CD4-positive, alpha-beta T cell (primary cell): ENCODE data around the gene IGIP. TPM values are rescaled to one million over a fixed set of nuclear protein-coding genes. Genes with fewer than 3 reads are reported as not detected.

ENCODE experiments used
- ATAC-seq: fragments of 200-7000 bp; cut with Tn5 transposase; one replicate; pipeline ENCODE4 v1.10.0; 2022; ENCODE audit warnings: mild to moderate bottlenecking; ENCODE audit not compliant: poor library complexity
- CTCF ChIA-PET: fragments of 350-600 bp; sonication (Branson Sonifier 250); formaldehyde crosslinking; loops from one replicate; lab custom pipeline; 2021; ENCODE audit warnings: antibody characterized with exemption, inconsistent platforms; lab: Charles Lee
- POLR2A ChIA-PET: fragments of 350-600 bp; sonication (Branson Sonifier 250); formaldehyde crosslinking; loops from one replicate; lab custom pipeline; 2021; ENCODE audit warnings: antibody characterized with exemption, inconsistent platforms; lab: Charles Lee
- DNase-seq, 14 experiments: peaks; one replicate each; pipeline ENCODE4 v3.0.0-alpha.2; 2013 to 2020; ENCODE audit warnings: mixed read lengths in 2 of 14
- H3K27ac ChIP-seq, 2 donors: one replicate each; pipeline versions ENCODE4 v1.5.1 to v1.7.0; 2013; ENCODE audit warnings: low read length in 2 of 2, low read depth in 1 of 2, mild to moderate bottlenecking in 1 of 2
- H3K27me3 ChIP-seq, 2 experiments: 1 replicate in 1 of 2; 2 replicates in 1 of 2; pipeline versions ENCODE4 v1.6.1 to v1.7.0; 2013; ENCODE audit warnings: low read length in 2 of 2, control low read depth in 1 of 2, mild to moderate bottlenecking in 1 of 2, moderate library complexity in 1 of 2; ENCODE audit not compliant: insufficient read depth in 2 of 2, control insufficient read depth in 1 of 2
- H3K36me3 ChIP-seq: one replicate; pipeline ENCODE4 v1.6.1; 2013; ENCODE audit warnings: low read length, control low read depth; ENCODE audit not compliant: insufficient read depth
- H3K4me1 ChIP-seq: one replicate; pipeline ENCODE4 v1.6.1; 2013; ENCODE audit warnings: low read length, control low read depth; ENCODE audit not compliant: insufficient read depth
- H3K4me3 ChIP-seq: one replicate; pipeline ENCODE4 v1.5.1; 2013; ENCODE audit warnings: mild to moderate bottlenecking, low read length, moderate library complexity
- H3K9me3 ChIP-seq, 2 experiments: 1 replicate in 1 of 2; 2 replicates in 1 of 2; pipeline versions ENCODE4 v1.6.1 to v1.7.0; 2013; ENCODE audit warnings: low read length in 2 of 2, mild to moderate bottlenecking in 2 of 2, control low read depth in 1 of 2, moderate library complexity in 1 of 2; ENCODE audit not compliant: control insufficient read depth in 1 of 2, insufficient read depth in 1 of 2
- H3K27ac Mint-ChIP-seq: one replicate; pipeline ENCODE4 v1.8.0; 2020; ENCODE audit warnings: mixed read lengths
- H3K27me3 Mint-ChIP-seq: one replicate; pipeline ENCODE4 v1.8.0; 2021; ENCODE audit warnings: mixed read lengths
- H3K36me3 Mint-ChIP-seq: one replicate; pipeline ENCODE4 v1.8.0; 2021; ENCODE audit warnings: low read depth, mixed read lengths
- H3K4me1 Mint-ChIP-seq: one replicate; pipeline ENCODE4 v1.8.0; 2021; ENCODE audit warnings: low read depth, mixed read lengths
- H3K4me3 Mint-ChIP-seq: one replicate; pipeline ENCODE4 v1.8.0; 2020; ENCODE audit warnings: mild to moderate bottlenecking, mixed read lengths
- H3K9me3 Mint-ChIP-seq: one replicate; pipeline ENCODE4 v1.8.0; 2020; ENCODE audit warnings: mixed read lengths
- intact Hi-C, 2 experiments: fragments of 100-400 bp; cut with DNase I in 1 of 2; cut with micrococcal nuclease in 1 of 2; formaldehyde crosslinking; loops; one replicate each; pipeline versions ENCODE4 v1.15.1 to v1.9.0; 2023 to 2025; cut with DNase I, micrococcal nuclease
- total RNA-seq, 174 experiments: library from RNA in 2 of 174; stranded (reverse) in 2 of 174; gene quantifications; one replicate each; pipeline ENCODE4 v1.2.3 and lab custom pipeline; 2021 to 2026
- TF ChIP-seq, protein P1 (sequence below): fragments of 200-600 bp; IDR thresholded peaks from one replicate; pipeline ENCODE4 v1.8.0; 2022; ENCODE audit warnings: antibody characterized with exemption, mild to moderate bottlenecking

The IGIP gene
- total RNA-seq, 2 experiments from 2014 or later = 1.5 TPM

DNA sequence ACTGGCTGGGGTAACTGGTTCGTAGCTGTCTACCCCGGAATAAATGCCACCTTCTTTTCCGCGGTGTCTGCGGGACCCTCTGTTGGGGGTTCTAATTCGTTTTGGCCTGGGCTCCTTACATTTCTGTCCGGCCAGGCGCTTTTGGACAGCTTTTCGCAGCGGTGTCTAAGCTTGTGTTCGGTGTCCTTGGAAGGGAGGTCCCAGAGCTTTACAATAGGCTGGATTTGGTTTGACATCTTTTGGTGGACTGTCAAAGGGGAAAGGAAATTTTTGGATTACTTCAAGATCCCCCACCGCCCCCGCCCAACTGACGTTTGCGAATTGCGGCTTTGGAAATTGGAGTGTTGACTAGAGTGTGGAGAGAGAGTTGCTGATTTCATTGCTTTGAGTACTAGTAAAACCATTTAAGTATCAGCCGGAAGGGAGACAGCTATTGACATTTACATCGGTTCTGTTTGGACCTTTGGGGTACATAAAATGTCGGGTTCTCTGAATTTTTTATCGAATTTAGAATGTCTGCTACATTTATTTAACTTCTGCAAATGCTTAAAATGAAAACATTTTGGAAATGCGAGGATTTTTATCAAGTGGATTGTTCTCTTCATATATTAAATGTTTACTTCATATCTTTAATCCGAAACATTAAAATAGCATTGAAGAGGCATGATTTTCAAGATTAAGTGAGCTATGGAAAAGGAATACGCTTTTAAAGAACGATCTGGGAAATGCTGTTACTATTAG, 16.5 kb upstream of the IGIP start:
- Histone ChIP-seq H3K4me1 (peaks cover 46% of the 10 kb centered on the region), H3K9me3 (no peaks in the 10 kb centered on the region), H3K4me3 (peak overlapping the region; percentile 76), H3K27ac (no peak overlapping the region), H3K27me3 (peaks cover 10 to 11% of the 10 kb centered on the region in 2 experiments), H3K36me3 (no peaks in the 10 kb centered on the region)
- Mint-ChIP-seq H3K36me3 (peaks cover 22% of the 10 kb centered on the region), H3K9me3 (no peaks in the 10 kb centered on the region), H3K4me3 (peak overlapping the region; percentile 96), H3K27me3 (peaks cover 6% of the 10 kb centered on the region), H3K4me1 (peaks cover 75% of the 10 kb centered on the region), H3K27ac (peak overlapping the region; percentile 100)
- ATAC-seq = no peak
- ChIA-PET CTCF (interaction anchor here (0.9 to 7.0 kb wide), 4 partner anchors 13 to 344 kb away, joined by 3 to 52 read pairs (median 10); partner anchors contain the start of gene ANKHD1), POLR2A (interaction anchor here (1.5 to 5.0 kb wide), 5 partner anchors 9 to 1756 kb away, joined by 3 to 63 read pairs (median 4); partner anchors contain the start of gene CYSTM1)
- intact Hi-C loops = loop anchor here (2.0 to 10.0 kb wide), 8 partner anchors 33 to 526 kb away; partner anchors contain the start of genes ANKHD1 (in 1 of the 2), CD14 (in 1 of the 2), CYSTM1 (in 1 of the 2) and PFDN1 (in 1 of the 2)
- no peak for DNase-seq
- TF ChIP-seq, protein P1, sequence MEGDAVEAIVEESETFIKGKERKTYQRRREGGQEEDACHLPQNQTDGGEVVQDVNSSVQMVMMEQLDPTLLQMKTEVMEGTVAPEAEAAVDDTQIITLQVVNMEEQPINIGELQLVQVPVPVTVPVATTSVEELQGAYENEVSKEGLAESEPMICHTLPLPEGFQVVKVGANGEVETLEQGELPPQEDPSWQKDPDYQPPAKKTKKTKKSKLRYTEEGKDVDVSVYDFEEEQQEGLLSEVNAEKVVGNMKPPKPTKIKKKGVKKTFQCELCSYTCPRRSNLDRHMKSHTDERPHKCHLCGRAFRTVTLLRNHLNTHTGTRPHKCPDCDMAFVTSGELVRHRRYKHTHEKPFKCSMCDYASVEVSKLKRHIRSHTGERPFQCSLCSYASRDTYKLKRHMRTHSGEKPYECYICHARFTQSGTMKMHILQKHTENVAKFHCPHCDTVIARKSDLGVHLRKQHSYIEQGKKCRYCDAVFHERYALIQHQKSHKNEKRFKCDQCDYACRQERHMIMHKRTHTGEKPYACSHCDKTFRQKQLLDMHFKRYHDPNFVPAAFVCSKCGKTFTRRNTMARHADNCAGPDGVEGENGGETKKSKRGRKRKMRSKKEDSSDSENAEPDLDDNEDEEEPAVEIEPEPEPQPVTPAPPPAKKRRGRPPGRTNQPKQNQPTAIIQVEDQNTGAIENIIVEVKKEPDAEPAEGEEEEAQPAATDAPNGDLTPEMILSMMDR = no peak

DNA sequence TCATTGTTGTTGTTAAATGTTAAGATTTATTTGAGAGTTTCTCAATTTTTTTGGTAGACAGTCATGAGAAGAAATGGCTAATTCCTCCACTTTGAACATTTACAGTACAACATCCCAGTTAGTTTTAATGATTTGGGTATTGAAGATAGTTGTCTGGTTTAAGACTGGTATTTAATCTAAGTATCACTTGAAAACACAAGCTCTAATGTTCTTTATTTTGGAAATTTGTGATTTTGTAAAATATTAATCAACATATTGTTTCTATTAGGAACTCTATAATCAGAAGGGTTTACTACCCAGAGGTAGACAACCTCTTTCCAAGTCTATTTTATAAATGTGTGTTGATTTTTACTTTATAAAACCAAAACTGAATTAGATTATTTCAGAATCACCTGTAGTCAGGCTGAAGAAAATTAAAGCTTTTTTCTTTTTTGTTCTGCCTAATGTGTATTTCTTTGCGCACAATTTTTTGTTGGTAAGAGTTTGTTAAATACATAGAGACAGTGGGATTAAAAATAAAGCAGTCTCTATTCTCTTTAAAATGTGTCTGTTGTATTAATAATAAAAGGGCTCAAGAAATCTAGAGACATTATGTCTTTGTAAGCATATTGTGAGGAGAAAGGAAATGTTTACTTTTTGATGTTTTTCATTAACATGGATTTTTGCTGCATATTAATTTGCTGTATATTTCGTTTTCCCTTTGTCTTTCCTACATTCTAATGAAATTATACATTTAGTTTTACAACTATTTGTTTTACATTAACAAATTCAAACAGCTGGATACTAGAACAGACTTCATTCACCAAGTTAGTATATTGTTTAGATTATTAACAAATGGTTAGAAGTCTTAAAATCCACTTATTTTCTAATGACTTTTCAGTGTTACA, 15.7 kb upstream of the IGIP start:
- intact Hi-C loops = loop anchor here (2.0 to 10.0 kb wide), 12 partner anchors 32 to 1535 kb away; partner anchors contain the start of genes ANKHD1 (in 1 of the 2), CD14 (in 1 of the 2), CYSTM1 (in 1 of the 2) and HSPA9 (in 1 of the 2)
- no peak overlapping the region for H3K27ac ChIP-seq
- ATAC-seq (no peak), DNase-seq (no peak)
- peaks cover 52% of the 10 kb centered on the region for H3K4me1 ChIP-seq
- H3K9me3 ChIP-seq = no peaks in the 10 kb centered on the region
- POLR2A ChIA-PET = interaction anchor here (0.7 to 5.0 kb wide), 4 partner anchors 8 to 460 kb away, joined by 3 to 63 read pairs (median 3); no protein-coding TSS in a partner anchor
- Mint-ChIP-seq H3K4me1 (peaks cover 81% of the 10 kb centered on the region), H3K4me3 (peak overlapping the region; percentile 96), H3K9me3 (no peaks in the 10 kb centered on the region), H3K27me3 (peaks cover 6% of the 10 kb centered on the region), H3K27ac (peak overlapping the region; percentile 100), H3K36me3 (peaks cover 25% of the 10 kb centered on the region)
- CTCF ChIA-PET = interaction anchor here (1.0 to 7.0 kb wide), 3 partner anchors 8 to 344 kb away, joined by 3 to 52 read pairs (median 3); no protein-coding TSS in a partner anchor
- no peaks in the 10 kb centered on the region for H3K36me3 ChIP-seq
- TF ChIP-seq, protein P1 = no peak
- H3K27me3 ChIP-seq = peaks cover 10 to 11% of the 10 kb centered on the region in 2 experiments
- no peak overlapping the region for H3K4me3 ChIP-seq

DNA sequence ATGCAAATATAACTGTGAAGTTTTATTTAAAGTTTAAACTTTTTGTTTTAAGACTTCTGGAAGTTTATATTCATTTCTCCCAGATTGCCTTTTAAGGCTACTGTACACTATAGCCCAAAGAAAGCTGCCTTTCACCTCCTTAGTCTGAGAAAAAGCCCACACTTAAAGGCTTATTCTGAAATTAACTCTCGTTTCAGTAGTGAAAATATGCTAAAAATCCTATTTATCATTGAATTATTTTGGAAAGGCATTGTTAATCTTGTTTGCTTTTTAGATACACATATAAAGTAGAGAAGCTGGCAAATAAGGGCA, 15.1 kb upstream of the IGIP start:
- Mint-ChIP-seq H3K9me3 (no peaks in the 10 kb centered on the region), H3K27ac (peak overlapping the region; percentile 96), H3K4me1 (peaks cover 85% of the 10 kb centered on the region), H3K4me3 (no peak overlapping the region), H3K27me3 (peaks cover 6% of the 10 kb centered on the region), H3K36me3 (peaks cover 26% of the 10 kb centered on the region)
- ChIA-PET CTCF (interaction anchor here (1.0 to 7.0 kb wide), 3 partner anchors 8 to 345 kb away, joined by 3 to 52 read pairs (median 3); no protein-coding TSS in a partner anchor), POLR2A (interaction anchor here (0.7 to 0.9 kb wide), 2 partner anchors 34 to 459 kb away, joined by 3 read pairs; no protein-coding TSS in a partner anchor)
- intact Hi-C loops = loop anchor here in 1 of 2 experiments (5.0 to 10.0 kb wide), 4 partner anchors 47 to 1536 kb away; partner anchors contain the start of genes HSPA9, SPATA24 and UBE2D2
- Histone ChIP-seq H3K4me1 (peaks cover 55% of the 10 kb centered on the region), H3K27me3 (peaks cover 10 to 11% of the 10 kb centered on the region in 2 experiments), H3K9me3 (no peaks in the 10 kb centered on the region), H3K27ac (no peak overlapping the region), H3K36me3 (no peaks in the 10 kb centered on the region), H3K4me3 (no peak overlapping the region)
- DNase-seq (no peak), ATAC-seq (no peak)
- TF ChIP-seq, protein P1 = no peak
